GM12801 (cell line): ENCODE measurements around the gene ALDH18A1.

Source experiments
- CTCF ChIP-seq: IDR thresholded peaks from one replicate; pipeline ENCODE4 v1.5.1; 2011; ENCODE audit warnings: control low read depth; ENCODE audit not compliant: insufficient read length; ENCODE audit errors: extremely low read depth

Gene ALDH18A1

DNA sequence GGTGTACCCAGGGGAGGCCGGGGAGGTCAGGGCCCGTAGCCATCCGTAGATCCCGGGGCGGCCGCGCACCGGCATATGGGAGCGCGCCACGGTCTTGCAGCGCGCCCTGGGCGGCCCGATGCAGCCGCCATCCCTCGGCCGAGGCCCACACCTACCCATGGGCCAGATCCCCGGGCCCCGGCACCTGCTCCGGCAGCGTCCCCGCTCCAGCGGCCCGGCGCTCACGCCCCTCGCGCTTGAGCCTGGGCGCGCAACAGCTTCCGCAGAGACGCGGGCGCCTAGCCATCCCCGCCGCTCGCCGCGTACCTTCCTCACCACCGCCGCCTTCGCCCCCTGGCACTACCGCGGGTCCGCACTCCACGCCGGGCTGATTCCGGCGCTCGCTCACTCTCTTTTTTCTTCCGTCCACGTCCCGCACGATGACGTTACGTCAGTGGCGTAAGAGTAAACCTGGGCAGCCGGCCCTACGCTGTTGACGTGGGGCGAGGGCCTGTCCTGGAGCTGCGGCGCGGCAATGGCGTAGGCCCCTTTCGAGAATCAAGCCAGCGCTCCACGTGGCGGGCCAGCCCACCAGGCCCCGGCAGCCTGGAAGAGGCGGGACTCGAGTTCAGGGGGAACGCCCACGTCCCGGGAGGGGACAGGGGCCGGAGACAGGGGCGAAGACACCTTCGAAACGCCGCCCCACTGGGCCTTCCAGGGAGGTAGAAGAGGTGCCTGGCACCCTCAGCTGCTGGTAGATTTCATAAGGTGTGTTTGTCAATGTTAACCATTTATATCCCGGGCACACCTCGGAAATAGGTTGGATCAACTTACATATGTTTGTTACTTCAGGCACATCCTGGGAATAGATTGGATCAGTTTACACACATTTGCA is at the start of gene ALDH18A1:
Gene ALDH18A1 (minus strand): TSS at position 421 of the 874 bp plus-strand sequence. CDS start 3,334 bp downstream, outside the sequence.
- TF ChIP-seq CTCF, result no peak

DNA sequence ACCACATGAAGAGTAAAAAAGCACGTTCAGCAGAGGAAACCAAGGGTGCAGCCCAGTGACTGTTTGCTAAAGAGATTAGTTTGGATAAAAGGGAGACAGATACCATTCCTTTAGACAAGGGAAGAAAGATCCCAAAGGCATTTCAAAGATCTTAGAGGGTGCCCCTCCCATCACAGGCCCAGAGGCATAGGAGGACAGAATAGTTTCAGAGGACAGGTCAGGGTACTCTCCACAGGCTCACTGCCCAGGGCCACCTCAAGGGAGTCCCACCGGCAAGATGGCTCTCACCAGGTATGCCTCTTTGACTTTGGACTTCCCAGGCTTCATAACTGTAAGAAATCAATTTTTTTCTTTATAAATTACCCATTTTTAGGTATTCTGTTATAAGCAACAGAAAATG is 41.9 kb upstream of the ALDH18A1 start:
- no peak for TF ChIP-seq CTCF

DNA sequence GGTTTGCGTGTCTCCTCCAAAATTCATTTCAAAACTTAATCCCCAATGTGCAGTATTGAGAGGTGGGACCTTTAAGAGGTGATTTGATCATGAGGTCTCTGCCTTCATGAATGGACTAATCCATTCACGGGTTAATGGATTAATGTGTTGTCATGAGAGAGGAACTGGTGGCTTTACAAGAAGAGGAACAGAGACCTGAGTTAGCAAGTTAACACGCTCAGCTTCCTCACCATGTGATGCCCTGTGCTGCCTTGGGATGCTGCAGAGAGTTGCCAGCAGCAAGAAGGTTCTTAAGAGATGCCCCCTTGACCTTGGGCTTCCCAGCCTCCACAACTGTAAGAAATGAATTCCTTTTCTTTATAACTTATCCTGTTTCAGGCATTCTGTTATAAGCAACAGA is 40.9 kb upstream of the ALDH18A1 start:
- no peak for TF ChIP-seq CTCF

DNA sequence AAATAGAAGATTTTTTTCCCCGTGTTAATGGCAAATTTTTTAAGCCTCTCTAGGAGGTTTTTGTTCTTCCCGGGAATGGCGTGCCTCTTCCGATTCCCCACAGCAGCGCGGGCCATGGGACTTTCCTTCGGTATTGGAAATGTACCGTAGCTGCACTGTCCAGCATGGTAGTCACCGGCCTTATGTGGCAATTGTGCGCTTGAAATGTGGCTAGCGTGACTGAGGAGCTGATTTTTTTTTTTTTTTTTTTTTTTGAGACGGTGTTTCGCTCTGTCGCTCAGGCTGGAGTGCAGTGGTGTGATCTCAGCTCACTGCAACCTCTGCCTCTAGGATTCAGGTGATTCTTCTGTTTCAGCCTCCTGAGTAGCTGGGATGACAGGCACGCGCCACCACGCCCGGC is 38.2 kb upstream of the ALDH18A1 start:
- TF ChIP-seq CTCF, result no peak

DNA sequence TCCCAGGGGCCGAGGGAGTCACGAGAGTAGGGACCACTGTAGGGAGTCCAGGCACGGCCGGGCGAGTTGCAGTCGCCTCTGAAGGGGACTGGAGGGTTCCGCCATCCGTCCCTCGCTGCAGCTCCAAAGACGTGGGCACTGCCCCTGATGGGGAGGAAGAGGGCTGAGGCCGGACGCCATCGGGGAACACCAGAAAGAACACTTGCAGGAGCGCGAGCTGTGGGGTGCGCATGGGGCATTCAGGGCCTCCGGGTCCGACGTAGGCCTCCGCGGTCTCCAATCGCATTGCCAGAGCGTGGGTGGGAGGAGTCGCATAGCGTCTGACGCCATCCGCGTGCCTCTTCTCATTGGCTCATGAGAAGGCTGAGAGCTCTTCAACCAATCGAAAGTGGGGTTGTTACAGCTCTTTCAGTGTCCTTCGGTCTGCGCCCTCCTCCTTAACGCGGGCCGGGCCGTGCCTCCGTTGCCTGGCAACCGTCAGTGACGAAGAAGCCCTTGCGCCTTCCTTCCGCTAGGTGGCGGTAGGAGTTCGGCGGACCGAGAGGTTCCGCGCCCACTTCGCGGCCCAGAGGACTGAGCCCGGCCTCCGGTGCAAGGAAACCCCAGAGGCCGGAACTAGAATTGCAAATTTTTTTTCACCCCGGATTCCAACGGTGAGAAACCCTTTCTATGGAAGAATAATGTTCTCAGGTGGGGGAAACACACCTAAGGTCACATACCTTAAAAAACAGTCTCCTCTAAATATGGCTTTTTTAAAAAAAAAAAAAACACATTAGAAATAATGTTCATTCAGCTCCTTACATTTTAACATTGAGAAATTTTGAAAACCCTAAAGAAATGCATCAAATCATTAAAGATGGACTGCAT is 37.4 kb upstream of the ALDH18A1 start, which contains the start of gene TCTN3:
Gene TCTN3 (minus strand): TSS at position 260 of the 867 bp plus-strand sequence. CDS start 28 bp downstream, at position 232.
- peak; percentile 1 for TF ChIP-seq CTCF

DNA sequence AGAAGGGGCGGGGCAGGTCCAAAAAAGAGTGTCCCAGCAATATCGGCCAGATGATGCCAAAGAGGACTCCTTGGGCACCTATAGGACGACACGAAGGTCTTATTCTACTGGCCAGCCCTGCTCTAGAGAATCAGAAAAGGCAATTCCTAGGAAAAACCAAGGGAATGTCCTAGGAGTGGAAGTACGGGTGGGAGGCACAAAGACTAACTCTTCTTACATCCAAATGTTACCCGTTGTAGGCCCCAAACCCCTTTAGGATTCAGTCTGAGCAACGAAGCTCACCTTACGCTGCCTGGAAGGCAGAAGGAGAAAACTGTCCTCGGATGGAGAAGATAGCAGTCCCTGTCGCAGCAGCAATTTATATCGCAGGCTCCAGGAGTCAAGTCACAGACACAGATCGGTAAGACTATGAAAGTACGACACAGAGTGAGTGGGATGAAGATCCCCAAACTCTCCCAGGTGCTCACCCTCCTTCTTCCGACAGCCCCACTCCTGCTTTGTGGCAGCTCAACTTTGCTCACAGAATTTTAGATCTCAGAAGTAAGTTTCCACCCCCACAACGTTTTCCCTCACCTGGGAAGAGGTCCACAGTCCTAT is 36.7 kb upstream of the ALDH18A1 start:
- TF ChIP-seq CTCF, result no peak

GRCh38 chr10:95691281-95691680 is 34.8 kb upstream of the ALDH18A1 start:
- no peak for TF ChIP-seq CTCF
